ENCODE results near the gene DNAAF5.

- TF ChIP-seq, protein P1, sequence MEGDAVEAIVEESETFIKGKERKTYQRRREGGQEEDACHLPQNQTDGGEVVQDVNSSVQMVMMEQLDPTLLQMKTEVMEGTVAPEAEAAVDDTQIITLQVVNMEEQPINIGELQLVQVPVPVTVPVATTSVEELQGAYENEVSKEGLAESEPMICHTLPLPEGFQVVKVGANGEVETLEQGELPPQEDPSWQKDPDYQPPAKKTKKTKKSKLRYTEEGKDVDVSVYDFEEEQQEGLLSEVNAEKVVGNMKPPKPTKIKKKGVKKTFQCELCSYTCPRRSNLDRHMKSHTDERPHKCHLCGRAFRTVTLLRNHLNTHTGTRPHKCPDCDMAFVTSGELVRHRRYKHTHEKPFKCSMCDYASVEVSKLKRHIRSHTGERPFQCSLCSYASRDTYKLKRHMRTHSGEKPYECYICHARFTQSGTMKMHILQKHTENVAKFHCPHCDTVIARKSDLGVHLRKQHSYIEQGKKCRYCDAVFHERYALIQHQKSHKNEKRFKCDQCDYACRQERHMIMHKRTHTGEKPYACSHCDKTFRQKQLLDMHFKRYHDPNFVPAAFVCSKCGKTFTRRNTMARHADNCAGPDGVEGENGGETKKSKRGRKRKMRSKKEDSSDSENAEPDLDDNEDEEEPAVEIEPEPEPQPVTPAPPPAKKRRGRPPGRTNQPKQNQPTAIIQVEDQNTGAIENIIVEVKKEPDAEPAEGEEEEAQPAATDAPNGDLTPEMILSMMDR (IDR thresholded peaks at IDR 0.05), result no peak
- TF ChIP-seq ZFX (IDR thresholded peaks at IDR 0.05; ENCODE audit: borderline replicate concordance), result no peak
Measured at GRCh38 chr7:741191-741671, 14.7 kb downstream of the DNAAF5 start.
